ENCODE data around the gene SLC16A8.

Gene SLC16A8

DNA sequence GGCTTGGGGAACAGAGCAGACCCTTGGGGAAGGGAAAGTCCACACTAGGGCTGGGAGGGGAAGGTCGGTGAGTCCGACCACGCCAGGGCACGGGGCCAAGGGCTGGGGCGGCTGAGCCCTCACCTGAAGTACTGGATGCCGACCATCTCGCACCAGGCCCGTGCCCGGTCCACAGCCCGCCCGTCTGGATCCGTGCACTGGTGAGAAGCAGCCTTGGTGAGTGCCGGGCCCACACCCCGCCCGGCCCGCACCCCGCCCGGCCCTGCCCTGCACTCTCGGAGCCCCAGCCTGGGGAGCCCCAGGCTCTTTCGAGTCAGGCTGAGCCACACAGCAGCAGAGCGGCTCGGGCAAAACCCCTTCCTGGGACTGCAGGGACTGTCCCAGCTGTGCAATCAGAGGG, 28.4 kb upstream of the SLC16A8 start:
- DNase-seq, result no peak

DNA sequence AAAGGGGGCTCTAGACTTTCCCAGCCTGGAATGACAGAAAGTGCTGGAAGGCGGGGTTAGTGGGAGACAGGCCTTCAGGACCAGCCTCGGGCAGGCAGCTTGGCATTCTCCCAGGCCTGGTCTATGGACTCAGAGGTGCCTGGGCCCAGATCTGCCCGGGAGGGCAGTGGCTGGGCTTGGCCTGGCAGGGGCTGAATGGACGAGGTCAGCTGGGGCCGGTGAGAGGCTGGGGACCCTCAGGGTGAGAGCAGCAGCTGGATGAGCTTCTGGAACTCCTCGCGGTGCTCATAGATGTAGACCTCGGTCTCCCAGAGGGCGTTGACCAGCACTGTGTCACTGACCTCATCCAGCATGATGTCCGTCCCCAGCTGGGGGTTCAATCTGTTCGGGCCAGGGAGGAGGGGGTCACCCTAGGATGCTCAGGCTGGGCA, 28.0 kb upstream of the SLC16A8 start:
- no peak for DNase-seq

- DNase-seq, result no peak
These were observed 27.2 kb upstream of the SLC16A8 start for GRCh38 chr22:38110863-38111852.

DNA sequence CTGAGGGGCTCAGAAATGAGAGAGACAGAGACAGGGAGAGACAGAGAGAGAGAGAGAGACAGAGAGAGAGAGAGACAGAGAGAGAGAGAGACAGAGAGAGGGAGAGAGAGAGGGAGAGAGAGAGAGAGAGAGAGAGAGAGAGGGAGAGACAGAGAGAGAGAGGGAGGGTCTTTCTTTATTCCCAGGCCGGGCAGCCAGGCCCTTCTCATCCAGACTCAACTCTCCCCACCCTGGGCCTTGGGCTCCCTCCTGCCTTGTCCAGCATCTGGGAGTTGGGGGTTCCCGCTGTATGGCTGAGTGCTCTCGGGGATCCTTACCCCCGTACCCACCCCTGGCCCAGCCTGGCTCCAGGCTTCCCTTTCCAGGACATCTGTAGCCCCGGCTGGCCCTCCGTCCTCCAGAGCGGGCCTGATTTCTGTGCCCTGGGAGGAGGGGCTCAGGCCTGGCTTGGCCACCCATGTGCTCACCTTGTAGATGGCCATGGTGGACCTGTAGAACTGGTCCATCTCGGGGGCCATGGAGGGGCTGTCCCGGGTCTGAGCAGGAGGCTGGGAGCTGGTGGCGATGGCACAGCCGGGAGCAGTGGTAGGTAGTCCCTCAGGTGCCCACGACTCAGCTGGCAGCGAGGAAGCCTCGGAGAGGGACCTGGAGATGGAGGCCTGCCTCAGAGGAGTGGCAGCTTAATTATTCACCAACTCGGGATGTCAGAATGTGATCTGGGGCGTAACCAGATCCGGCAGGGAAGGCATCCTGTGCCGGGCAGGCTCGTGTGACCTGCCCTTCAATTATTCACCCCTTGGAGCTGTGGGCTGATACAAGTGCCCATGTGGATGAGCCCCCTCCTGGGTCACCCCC, 26.3 kb upstream of the SLC16A8 start, which contains the start of gene BAIAP2L2:
Gene BAIAP2L2, minus strand, starts transcription at position 677 of the 855 bp plus-strand sequence. Its CDS starts 159 bp downstream, at position 518.
- DNase-seq, result no peak

GRCh38 chr22:38109371-38110001, 25.5 kb upstream of the SLC16A8 start:
- DNase-seq, result no peak

- no peak for DNase-seq
These were observed 24.8 kb upstream of the SLC16A8 start for GRCh38 chr22:38108561-38109319.

GRCh38 chr22:38107692-38108515, 23.9 kb upstream of the SLC16A8 start:
- no peak for DNase-seq

- no peak for DNase-seq
These were observed 23.0 kb upstream of the SLC16A8 start for GRCh38 chr22:38106814-38107578.

GRCh38 chr22:38104084-38104483, 20.1 kb upstream of the SLC16A8 start:
- no peak for DNase-seq

DNA sequence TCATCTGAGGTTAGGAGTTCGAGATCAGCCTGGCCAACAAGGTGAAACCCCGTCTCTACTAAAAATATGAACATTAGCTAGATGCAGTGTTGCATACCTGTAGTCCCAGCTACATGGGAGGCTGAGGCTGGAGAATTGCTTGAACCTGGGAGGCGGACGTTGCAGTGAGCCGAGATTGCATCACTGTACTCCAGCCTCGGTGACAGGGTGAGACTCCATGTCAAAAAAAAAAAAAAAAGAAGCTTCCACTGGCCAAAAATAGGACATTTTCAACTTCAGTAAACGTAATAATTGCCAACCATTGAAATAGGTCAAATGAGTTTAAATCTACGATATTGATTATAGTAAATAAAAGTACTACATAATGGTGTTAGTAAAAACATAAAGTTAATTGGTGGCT, 19.7 kb upstream of the SLC16A8 start:
- DNase-seq, result no peak

DNA sequence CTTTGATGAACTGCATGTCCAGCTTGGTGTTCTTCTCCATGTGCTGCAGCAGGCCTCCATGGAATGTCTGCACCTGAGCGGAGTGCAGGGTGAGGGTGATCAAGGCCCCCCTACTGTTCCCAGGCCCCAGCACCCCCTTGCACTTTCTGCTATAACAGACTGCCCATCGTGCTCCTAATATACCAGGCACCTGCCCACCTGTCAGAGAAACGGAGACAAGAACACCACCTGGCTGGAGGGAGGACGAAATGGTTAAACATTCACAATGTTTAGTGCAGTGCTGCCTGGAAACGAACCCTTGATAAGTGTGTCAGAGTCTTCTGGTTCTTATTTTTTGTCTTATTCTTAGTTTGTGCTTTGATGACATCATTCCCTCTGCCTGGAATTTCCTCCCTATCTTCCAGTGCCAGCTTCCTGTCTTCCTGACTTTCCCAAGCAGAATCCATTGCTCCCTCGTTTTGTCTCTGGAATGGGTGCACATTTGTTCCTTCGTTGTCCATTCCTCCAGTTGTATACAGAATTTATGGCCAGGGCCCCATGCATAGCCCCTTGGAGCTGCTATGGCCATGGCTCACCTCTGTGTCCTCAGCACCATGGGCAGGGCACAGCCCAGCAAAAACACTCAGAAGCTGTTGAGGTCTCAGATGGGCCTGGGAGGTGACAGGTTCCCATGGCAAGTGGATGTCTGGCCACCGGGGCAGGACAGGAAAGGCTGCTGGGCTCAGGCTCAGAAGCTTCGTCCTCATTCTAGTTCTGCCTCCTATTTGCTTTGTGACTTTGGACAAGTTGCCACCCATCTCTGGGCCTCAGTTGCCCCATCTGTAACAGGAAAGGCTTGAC, 14.6 kb upstream of the SLC16A8 start:
- no peak for DNase-seq

- no peak for DNase-seq
These were observed 13.8 kb upstream of the SLC16A8 start for GRCh38 chr22:38097557-38098409.

DNA sequence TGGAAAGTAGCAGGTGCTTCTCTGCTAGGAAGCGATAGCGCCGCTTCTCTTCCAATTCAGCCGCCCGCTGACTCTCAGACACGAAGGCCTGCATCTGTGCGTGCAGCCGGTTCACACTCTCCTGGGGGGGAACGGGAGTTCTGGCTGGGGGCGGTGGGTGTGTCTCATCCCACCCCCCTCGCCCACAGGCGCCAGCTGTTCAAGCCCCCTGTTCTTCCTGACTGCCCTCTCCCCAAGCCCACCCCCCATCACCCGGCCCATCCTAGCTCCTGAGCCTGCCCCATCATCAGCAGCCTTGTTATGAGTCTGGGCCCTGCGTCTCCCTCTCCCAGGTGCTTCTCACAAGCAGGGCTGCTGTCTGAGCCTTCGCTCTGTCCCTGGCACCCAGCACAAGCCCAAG, 13.1 kb upstream of the SLC16A8 start:
- DNase-seq, result no peak

DNA sequence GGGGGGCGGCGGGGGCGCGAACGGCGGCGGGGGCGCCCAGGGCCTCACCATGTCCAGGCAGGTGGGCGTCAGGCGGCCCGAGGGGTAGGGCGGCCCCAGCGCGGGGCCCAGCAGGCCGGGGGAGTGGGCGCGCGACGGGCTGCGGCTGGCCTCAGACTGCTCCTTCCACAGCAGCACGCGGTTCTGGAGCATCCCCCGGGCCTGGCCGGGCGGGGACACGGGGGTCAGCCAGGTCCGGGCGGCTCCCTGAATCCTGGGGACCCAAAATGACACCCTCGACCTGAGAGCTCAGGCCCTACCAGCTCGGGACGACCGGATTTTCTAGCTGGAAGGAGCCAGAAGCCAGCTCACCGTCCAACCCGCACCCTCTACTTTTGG, 5.5 kb upstream of the SLC16A8 start:
- no peak for DNase-seq

GRCh38 chr22:38088629-38089473, 4.9 kb upstream of the SLC16A8 start:
- no peak for DNase-seq

DNA sequence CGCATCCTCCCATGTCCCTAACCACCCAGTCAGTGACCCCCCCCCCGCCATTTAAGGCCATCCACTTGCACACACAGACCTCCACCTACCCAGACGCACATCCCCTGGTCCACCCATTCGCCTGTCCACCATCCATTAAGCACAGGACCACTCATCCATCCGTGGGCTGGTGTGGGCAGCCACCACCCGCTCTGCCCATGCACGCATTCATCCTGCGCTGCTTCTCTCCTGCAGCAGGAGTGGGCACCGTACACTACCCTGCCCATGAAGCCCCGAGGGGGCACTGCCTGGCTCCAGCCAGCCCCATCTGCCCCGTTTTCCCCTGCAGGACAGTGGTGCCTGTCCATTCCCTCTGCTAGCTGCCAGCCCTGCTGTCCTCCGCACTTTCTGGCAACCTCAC, 3.9 kb upstream of the SLC16A8 start:
- DNase-seq, result no peak

GRCh38 chr22:38086942-38087341, 3.0 kb upstream of the SLC16A8 start:
- DNase-seq, result no peak

All from NCI-H1105 (cell line).